Right atrium auricular region (tissue), 2 donors: Measurements from ENCODE around the gene EPX. TPM values are rescaled to one million over a fixed set of nuclear protein-coding genes. Genes with fewer than 3 reads are reported as not detected.

Source experiments
- DNase-seq: peaks from one replicate; pipeline ENCODE4 v3.0.0-alpha.2; 2019; ENCODE audit warnings: low spot score
- H3K27ac ChIP-seq, 2 donors: fragments of 200-600 bp; sonication (generic); 1 replicate in 1 of 2; 2 replicates in 1 of 2; pipeline ENCODE4 v1.5.1; 2016 to 2019
- H3K27me3 ChIP-seq, 2 donors: fragments of 200-600 bp; sonication (generic); one replicate each; pipeline versions ENCODE4 v1.5.1 to v1.6.0; 2017 to 2019
- H3K36me3 ChIP-seq: fragments of 200-600 bp; sonication (generic); one replicate; pipeline ENCODE4 v1.5.1; 2016
- H3K4me1 ChIP-seq, 2 donors: fragments of 200-600 bp; sonication (generic); one replicate each; pipeline versions ENCODE4 v1.5.1 to v1.6.0; 2017 to 2019
- H3K4me3 ChIP-seq, 2 donors: fragments of 200-600 bp; sonication (generic); 1 replicate in 1 of 2; 2 replicates in 1 of 2; pipeline ENCODE4 v1.5.1; 2017 to 2019; ENCODE audit warnings: mild to moderate bottlenecking in 1 of 2, moderate library complexity in 1 of 2
- H3K9me3 ChIP-seq, 2 donors: fragments of 200-600 bp; sonication (generic); one replicate each; pipeline ENCODE4 v1.5.1; 2019
- total RNA-seq, 2 donors: library from RNA; depleted of rRNA; stranded (reverse); fragments of >200 nt; gene quantifications; one replicate each; pipeline ENCODE4 v1.1.0, GENCODE V29; 2016
- TF ChIP-seq, protein P1 (sequence below), 2 donors: fragments of 200-600 bp; sonication (generic); IDR thresholded peaks; one replicate each; pipeline ENCODE4 v1.5.1; 2019; ENCODE audit warnings: antibody characterized with exemption in 2 of 2

The EPX gene
- total RNA-seq, 2 donors from 2014 or later, result not detected

DNA sequence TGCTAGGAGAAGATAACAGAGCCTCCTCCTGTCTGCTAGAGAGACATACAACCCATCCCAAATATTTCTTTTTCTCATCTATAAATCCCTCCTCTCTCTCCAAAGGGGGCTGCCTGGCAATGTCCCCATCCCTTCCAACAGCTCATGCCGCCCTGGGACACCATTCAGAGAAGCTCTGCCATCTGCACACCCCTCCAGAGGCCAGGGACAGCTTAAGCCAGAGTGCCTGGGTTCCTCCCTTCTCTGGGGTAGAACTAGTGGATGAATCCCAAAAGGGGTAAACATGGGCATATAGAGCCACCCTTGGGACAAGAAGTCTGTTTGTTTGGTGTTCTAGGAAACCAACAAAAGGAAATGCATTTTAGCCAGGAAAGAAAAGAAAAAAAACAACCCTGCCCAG lies 43.3 kb downstream of the EPX start:
- Histone ChIP-seq H3K27ac (no peak overlapping the region), H3K27me3 (no peaks in the 10 kb centered on the region), H3K4me1 (no peaks in the 10 kb centered on the region), H3K4me3 (no peak overlapping the region), H3K36me3 (no peaks in the 10 kb centered on the region), H3K9me3 (no peaks in the 10 kb centered on the region)
- TF ChIP-seq, protein P1, sequence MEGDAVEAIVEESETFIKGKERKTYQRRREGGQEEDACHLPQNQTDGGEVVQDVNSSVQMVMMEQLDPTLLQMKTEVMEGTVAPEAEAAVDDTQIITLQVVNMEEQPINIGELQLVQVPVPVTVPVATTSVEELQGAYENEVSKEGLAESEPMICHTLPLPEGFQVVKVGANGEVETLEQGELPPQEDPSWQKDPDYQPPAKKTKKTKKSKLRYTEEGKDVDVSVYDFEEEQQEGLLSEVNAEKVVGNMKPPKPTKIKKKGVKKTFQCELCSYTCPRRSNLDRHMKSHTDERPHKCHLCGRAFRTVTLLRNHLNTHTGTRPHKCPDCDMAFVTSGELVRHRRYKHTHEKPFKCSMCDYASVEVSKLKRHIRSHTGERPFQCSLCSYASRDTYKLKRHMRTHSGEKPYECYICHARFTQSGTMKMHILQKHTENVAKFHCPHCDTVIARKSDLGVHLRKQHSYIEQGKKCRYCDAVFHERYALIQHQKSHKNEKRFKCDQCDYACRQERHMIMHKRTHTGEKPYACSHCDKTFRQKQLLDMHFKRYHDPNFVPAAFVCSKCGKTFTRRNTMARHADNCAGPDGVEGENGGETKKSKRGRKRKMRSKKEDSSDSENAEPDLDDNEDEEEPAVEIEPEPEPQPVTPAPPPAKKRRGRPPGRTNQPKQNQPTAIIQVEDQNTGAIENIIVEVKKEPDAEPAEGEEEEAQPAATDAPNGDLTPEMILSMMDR (IDR thresholded peaks at IDR 0.05), result no peak
- DNase-seq, result no peak

DNA sequence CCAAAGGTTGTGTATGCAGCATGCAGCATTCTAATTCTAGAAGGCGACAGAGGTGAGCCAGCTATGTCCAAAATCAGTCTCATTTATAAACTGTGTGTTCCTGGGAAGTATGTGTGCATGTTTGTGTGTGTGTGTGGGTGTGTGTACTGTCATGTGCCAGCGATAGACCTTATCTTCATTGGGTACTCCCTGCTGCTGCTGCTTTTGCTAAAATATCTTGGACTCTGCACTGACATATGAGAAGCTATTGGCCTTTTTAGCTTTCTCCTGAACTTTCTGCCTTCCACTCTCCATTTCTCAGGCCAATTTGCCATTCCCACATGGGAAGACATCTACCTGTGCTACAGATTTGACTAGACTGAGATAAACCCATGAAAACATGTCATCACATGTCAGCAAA lies 43.9 kb downstream of the EPX start:
- DNase-seq, result no peak
- H3K36me3 ChIP-seq, result no peaks in the 10 kb centered on the region
- H3K27ac ChIP-seq, result no peak overlapping the region
- H3K4me1 ChIP-seq, result no peaks in the 10 kb centered on the region
- H3K4me3 ChIP-seq, result no peak overlapping the region
- no peaks in the 10 kb centered on the region for H3K27me3 ChIP-seq
- TF ChIP-seq, protein P1 (IDR thresholded peaks at IDR 0.05), result no peak
- H3K9me3 ChIP-seq, result no peaks in the 10 kb centered on the region

DNA sequence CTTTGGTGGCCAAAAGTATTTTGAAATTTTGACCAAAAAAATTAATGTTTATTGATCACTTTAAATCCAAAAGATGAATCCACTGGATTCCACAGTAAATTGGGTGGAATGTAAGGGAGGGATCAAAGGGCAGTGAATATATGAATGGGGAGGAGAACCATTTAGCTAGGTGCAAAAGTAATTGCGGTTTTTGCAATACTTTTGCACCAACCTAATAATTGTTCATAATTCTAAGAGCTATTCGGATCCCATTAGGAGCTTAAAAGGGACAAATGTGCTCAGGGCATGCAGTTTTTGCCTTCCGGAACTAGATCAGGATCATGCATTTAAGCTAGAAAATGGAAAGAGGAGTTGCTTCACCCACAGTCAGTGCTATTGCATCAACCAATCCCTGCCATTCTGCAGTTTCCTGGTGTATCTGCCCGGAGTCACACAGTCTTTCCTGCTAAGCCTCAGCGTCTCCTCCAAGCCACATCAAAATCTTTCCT lies 45.7 kb downstream of the EPX start, which contains the start of gene LPO:
Gene LPO (plus strand): TSS at position 438 of the 488 bp plus-strand sequence. CDS start 4,396 bp downstream, outside the sequence.
- TF ChIP-seq, protein P1 (IDR thresholded peaks at IDR 0.05), result no peak
- Histone ChIP-seq H3K27ac (no peak within 1 kb of the TSS), H3K36me3 (no peaks in the 10 kb centered on the region), H3K9me3 (no peaks in the 10 kb centered on the region), H3K4me3 (no peak within 1 kb of the TSS), H3K4me1 (no peaks in the 10 kb centered on the region), H3K27me3 (no peaks in the 10 kb centered on the region)
- no peak for DNase-seq

DNA sequence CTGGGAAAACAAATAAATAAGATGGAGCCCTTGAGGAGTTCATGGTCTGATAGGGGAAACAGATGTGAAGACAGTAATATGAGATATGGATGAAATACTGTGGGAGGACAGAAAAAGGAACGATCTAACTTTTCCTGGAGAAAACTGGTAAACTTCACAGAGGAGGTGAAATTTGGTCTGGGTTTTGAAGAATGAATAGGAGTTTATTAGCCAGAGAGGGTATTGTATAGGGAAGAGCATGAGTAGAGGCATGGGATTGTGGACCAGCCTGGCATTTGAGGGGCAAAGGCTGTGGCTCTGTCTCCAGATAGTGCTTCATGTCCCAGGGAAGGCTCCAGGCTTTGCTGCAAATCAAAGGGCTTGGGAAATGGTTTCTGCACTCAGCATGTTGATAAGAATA lies 47.5 kb downstream of the EPX start:
- H3K36me3 ChIP-seq, result no peaks in the 10 kb centered on the region
- TF ChIP-seq, protein P1 (IDR thresholded peaks at IDR 0.05), result no peak
- no peaks in the 10 kb centered on the region for H3K9me3 ChIP-seq
- no peak overlapping the region for H3K4me3 ChIP-seq
- H3K27me3 ChIP-seq, result no peaks in the 10 kb centered on the region
- no peak for DNase-seq
- no peaks in the 10 kb centered on the region for H3K4me1 ChIP-seq
- H3K27ac ChIP-seq, result no peak overlapping the region

DNA sequence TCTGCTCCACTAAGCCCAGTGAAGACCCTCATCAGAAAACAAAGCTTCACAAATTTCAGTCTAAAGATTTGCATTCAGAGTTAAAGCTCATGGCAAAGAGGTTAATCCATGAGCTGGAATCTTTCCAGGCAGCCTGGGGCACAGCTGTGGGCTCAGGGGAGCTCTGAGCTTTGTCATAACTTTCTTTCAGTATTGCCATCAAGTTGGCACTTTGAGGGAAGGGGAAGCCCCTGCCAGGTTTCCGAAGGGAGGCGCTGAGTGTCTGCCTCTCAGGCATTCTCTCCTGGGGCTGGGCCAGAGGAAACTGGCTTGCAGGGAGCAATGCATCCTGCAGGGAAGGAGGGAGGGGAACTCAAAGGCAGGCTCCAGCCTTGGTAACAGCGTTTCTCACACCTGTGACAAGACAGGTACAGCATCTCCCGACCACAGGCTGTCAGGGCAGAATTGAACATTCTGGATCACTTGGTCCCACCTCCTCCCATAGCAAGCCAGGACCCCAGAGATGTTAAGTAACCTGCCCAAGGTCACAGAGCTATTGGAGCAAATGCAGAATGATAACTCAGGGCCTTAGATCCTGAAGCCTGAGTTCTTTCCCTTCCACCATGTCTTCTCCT lies 49.8 kb downstream of the EPX start:
- Histone ChIP-seq H3K27me3 (no peaks in the 10 kb centered on the region), H3K4me3 (no peak overlapping the region), H3K36me3 (no peaks in the 10 kb centered on the region), H3K9me3 (no peaks in the 10 kb centered on the region), H3K27ac (no peak overlapping the region), H3K4me1 (no peaks in the 10 kb centered on the region)
- TF ChIP-seq, protein P1 (IDR thresholded peaks at IDR 0.05), result no peak
- DNase-seq, result no peak

DNA sequence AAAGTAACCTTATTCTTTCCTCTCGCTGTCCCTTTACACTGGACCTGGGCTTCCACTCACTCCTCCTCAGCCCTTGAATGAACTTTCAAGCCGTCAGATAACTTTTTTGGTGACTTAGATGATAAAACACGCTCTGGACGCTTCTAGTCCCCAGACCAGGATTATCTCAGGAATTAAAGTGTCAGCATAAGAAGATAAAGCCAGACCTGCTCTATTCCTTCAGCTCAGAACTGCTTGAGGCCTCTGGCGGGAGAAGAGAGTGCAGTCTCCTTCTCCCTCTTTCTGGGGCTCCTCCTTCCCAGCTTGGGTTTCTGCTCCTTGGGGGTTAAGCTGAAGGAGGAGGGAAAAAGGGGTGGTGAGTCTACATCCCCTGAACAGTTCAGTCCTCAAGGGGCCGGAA lies 52.4 kb downstream of the EPX start:
- TF ChIP-seq, protein P1 (IDR thresholded peaks at IDR 0.05), result no peak

More for the DNA sequence above, 52.4 kb downstream of the EPX start:
- H3K9me3 ChIP-seq, result no peaks in the 10 kb centered on the region
- H3K27me3 ChIP-seq, result peaks cover 0 to 4% of the 10 kb centered on the region in 2 donors
- peak; percentile 21 for DNase-seq
- H3K4me1 ChIP-seq, result peaks cover 0 to 11% of the 10 kb centered on the region in 2 donors
- no peaks in the 10 kb centered on the region for H3K36me3 ChIP-seq
- H3K4me3 ChIP-seq, result no peak overlapping the region
- H3K27ac ChIP-seq, result no peak overlapping the region
